Measurements from ENCODE around the gene GSDME. TPM values are rescaled to one million over a fixed set of nuclear protein-coding genes. Genes with fewer than 3 reads are reported as not detected.

GSDME gene
- total RNA-seq, 1 experiment from 2014 or later = 7.6 TPM

DNA sequence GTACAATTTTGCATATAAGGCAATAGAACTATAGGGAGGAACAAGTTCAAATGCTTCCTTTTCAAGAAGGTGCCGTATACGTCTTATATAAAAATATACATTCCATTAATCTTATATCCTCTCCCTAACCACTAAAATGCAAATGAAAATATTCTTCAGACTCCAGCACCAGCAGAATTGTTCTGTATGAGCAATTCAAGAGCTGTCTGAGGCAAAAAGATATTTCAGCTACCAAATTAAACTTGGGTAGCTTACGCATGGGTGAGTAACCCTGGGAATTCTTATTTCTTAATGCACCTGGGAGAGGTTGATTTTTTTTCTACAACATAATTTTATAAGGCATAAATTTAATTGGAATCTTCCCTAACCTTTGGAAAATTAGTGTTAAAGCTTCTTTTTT is 42.2 kb upstream of the GSDME start:
- ATAC-seq (no peak), DNase-seq (ENCODE audit: low read depth, low spot score) (no peak)
- Histone ChIP-seq H3K79me2 (ENCODE audit: insufficient read depth, low read length) (no peaks in the 10 kb centered on the region), H3K9me3 (ENCODE audit: control insufficient read depth in 1 of 2, insufficient read depth in 1 of 2, low read depth in 1 of 2, low read length in 2 of 2) (no peaks in the 10 kb centered on the region), H3K9me2 (ENCODE audit: insufficient read depth) (no peaks in the 10 kb centered on the region), H2AFZ (ENCODE audit: low read depth, low read length, poor library complexity, severe bottlenecking) (no peak overlapping the region), H4K20me1 (ENCODE audit: insufficient read depth) (no peaks in the 10 kb centered on the region), H3K4me2 (ENCODE audit: low read length) (no peak overlapping the region), H3K36me3 (ENCODE audit: control insufficient read depth in 1 of 2, insufficient read depth in 2 of 2, low read length in 2 of 2) (peaks cover 8 to 12% of the 10 kb centered on the region in 2 experiments; a peak in 3 of 4 replicates), H3K4me1 (ENCODE audit: control insufficient read depth in 1 of 2, insufficient read depth in 2 of 2, low read length in 2 of 2) (no peaks in the 10 kb centered on the region), H3K4me3 (replicated peaks in 1 of 2; ENCODE audit: low read depth in 1 of 2, low read length in 2 of 2) (no peak overlapping the region), H3K27ac (ENCODE audit: low read depth, low read length) (no peak overlapping the region), H3K9ac (ENCODE audit: low read length) (no peak overlapping the region), H3K27me3 (ENCODE audit: insufficient read depth, low read length) (no peaks in the 10 kb centered on the region)
- RAD21 ChIA-PET (ENCODE audit: low non-redundant PET in 1 of 2, low total read pairs in 2 of 2, uncharacterized antibody in 2 of 2, unreplicated experiment in 2 of 2) = no interaction called here
- intact Hi-C loops (cut with micrococcal nuclease) = no loop called here
- BruUV-seq (replicated peaks) = TSS peak; percentile 12
- CTCF ChIA-PET = interaction anchor here (1.8 kb wide), 1 partner anchor 13 kb away, joined by 10 read pairs; no protein-coding TSS in a partner anchor
- POLR2A ChIA-PET = no interaction called here
- TF ChIP-seq JUND (IDR thresholded peaks at IDR 0.05) (no peak), EZH2phosphoT487 (IDR thresholded peaks at IDR 0.05; ENCODE audit: borderline replicate concordance) (no peak), RAD21 (IDR thresholded peaks at IDR 0.05; ENCODE audit: low read depth) (no peak), ZNF274 (IDR thresholded peaks at IDR 0.05; ENCODE audit: low read depth, low read length) (no peak), YY1 (IDR thresholded peaks at IDR 0.05; ENCODE audit: extremely low read depth, insufficient replicate concordance, low read depth, low read length) (no peak), EZH2 (IDR thresholded peaks at IDR 0.05) (no peak), POLR2AphosphoS5 (IDR thresholded peaks at IDR 0.05; ENCODE audit: low read depth, low read length) (no peak), FOSL1 (IDR thresholded peaks at IDR 0.05; ENCODE audit: low read depth) (no peak), CBX3 (IDR thresholded peaks at IDR 0.05; ENCODE audit: low read depth) (no peak), REST (IDR thresholded peaks at IDR 0.05; ENCODE audit: low read depth) (no peak), POLR2A (IDR thresholded peaks at IDR 0.05; ENCODE audit: borderline replicate concordance, extremely low read depth, insufficient read depth, insufficient read length) (no peak), SRF (IDR thresholded peaks at IDR 0.05; ENCODE audit: low read depth) (no peak), CEBPB (IDR thresholded peaks at IDR 0.05; ENCODE audit: low read depth) (no peak), TCF7L2 (IDR thresholded peaks at IDR 0.05; ENCODE audit: borderline replicate concordance, extremely low read depth, insufficient read depth, insufficient read length) (no peak), ZBTB33 (IDR thresholded peaks at IDR 0.05; ENCODE audit: extremely low read depth, insufficient replicate concordance, low read length) (no peak), ZFX (IDR thresholded peaks at IDR 0.05) (no peak), ELF1 (IDR thresholded peaks at IDR 0.05; ENCODE audit: borderline replicate concordance, low read depth) (no peak), EGR1 (IDR thresholded peaks at IDR 0.05; ENCODE audit: low read depth) (no peak)
- TF ChIP-seq, protein P1, sequence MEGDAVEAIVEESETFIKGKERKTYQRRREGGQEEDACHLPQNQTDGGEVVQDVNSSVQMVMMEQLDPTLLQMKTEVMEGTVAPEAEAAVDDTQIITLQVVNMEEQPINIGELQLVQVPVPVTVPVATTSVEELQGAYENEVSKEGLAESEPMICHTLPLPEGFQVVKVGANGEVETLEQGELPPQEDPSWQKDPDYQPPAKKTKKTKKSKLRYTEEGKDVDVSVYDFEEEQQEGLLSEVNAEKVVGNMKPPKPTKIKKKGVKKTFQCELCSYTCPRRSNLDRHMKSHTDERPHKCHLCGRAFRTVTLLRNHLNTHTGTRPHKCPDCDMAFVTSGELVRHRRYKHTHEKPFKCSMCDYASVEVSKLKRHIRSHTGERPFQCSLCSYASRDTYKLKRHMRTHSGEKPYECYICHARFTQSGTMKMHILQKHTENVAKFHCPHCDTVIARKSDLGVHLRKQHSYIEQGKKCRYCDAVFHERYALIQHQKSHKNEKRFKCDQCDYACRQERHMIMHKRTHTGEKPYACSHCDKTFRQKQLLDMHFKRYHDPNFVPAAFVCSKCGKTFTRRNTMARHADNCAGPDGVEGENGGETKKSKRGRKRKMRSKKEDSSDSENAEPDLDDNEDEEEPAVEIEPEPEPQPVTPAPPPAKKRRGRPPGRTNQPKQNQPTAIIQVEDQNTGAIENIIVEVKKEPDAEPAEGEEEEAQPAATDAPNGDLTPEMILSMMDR (IDR thresholded peaks at IDR 0.05 in 2 of 3, conservative IDR thresholded peaks at IDR 0.05 in 1 of 3; ENCODE audit: borderline replicate concordance in 1 of 3, insufficient read depth in 1 of 3, low read depth in 2 of 3, low read length in 2 of 3) = no peak
- TF ChIP-seq, protein P2, sequence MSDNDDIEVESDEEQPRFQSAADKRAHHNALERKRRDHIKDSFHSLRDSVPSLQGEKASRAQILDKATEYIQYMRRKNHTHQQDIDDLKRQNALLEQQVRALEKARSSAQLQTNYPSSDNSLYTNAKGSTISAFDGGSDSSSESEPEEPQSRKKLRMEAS (IDR thresholded peaks at IDR 0.05) = no peak
